NCI-H82 (cell line): Measurements from ENCODE around the gene MOK.

Source experiments
- DNase-seq: peaks from one replicate; lab custom pipeline; 2025; lab: John Stamatoyannopoulos, UW

The MOK gene

GRCh38 chr14:102223682-102224081, 81.3 kb downstream of the MOK start:
- DNase-seq = no peak

DNA sequence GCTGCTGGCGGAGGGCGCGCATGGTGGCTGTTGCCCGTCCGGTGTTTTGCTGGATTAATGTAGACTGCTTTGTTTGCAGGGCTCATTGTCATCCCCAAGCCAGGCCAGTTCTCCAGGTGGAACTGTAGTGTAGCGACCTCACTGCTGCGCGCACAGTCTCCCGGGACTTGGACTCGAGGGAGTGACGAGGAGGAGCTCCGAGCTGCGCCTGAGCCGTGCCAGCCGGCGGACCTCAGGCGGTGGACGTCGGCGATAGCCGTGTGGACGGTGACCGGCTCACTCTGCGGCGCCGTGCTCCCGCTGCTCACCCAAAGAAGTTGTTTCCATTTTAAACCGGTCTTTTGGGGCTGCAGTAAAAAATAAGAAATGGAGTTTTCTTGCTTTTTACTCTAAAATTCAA, 82.2 kb downstream of the MOK start:
- no peak for DNase-seq

DNA sequence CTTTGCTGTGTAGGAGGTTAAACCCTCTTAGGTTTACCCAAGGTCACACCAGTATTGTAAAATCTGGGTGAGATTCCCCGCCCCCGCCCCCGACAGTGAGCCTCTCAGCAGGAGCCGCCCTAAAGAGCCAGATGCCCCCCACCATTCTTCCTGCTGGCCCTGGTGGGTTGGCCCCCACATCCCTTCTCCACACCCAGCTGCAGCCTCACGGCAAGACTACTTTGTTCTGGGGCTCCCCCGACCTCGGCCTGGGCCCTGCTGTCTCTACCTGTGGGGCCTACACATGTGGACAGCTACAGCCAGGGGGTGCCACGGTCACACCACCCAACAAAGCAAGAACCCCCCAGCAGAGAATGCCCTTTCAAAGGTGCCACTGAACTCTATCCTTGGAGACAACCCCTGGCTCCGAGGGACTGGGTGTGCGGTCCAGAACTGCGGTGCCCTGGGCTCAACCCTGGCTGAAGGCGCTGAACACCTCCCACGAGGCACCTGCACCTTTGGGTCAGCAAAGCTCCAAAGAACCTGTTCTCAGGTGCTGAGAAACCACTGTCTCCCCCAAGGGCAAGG, 82.9 kb downstream of the MOK start:
- DNase-seq = no peak

GRCh38 chr14:102221026-102221425, 83.9 kb downstream of the MOK start:
- DNase-seq = no peak

GRCh38 chr14:102220031-102220430, 84.9 kb downstream of the MOK start:
- no peak for DNase-seq

DNA sequence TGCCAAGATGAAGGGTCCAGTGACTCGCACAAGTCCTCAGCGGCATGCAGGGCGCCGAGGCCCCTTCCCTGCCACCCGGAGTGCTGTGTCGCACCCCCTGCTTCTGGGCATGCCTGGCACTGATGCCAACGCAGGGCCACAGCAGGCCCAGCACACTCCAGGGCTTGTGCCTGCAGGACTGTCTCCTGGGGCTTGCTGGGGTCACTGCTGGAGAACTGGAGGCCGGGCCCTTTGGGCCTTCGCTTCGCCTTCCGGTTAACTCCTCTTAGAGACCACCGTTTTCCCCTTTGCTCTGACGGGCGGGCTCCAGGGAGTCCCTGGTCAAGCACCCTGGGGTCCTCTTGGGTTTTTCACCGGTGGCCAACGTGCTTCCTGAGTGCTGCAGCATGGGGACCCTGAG, 85.6 kb downstream of the MOK start:
- no peak for DNase-seq

GRCh38 chr14:102218688-102219087, 86.3 kb downstream of the MOK start:
- no peak for DNase-seq

DNA sequence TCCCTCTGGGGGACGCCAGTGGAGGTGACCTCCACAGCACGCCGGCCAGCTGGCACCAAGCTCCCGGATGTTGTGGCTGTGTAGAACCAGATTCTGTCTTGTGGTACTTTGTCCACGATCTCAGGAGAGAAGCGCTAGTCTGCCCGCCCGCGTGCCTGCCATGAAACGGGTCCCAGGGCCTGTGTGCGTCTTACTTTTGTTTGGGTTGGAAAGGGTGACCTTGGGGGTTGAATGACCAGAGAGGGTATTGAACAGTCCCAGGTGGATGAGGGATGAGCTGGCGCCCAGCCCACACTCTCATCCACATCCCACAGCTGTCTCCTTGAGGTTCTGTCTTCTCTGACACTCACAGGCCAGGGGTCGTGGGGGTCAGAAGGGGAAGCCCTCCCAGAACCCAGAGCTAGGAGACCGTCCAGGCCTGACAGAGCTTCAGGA, 87.0 kb downstream of the MOK start:
- DNase-seq = no peak

DNA sequence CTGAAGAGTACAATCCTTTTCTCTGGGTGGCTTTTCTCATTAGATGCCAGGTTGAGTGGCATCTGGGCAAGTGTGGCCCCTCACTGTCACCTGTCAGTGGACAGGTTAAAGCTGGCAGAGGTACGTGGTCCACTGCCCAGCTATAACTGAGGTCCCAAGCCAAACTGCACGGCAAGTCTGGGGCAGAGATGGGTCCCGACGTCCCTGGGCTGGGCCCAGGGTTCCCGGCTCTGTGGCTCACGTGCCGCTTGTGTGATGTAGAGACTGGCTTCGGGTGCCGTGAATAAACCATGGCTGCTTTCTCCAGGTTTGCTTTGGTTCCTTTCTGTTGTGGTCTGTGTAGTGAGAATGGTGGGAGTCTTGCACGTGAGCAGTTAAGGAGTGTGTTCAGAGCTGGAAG, 87.6 kb downstream of the MOK start:
- no peak for DNase-seq

GRCh38 chr14:102215576-102216250, 89.3 kb downstream of the MOK start:
- no peak for DNase-seq

- DNase-seq = no peak
Observed at GRCh38 chr14:102215071-102215470, 89.9 kb downstream of the MOK start.

- DNase-seq = peak; percentile 27
Observed at GRCh38 chr14:102213984-102214658, 90.8 kb downstream of the MOK start.

DNA sequence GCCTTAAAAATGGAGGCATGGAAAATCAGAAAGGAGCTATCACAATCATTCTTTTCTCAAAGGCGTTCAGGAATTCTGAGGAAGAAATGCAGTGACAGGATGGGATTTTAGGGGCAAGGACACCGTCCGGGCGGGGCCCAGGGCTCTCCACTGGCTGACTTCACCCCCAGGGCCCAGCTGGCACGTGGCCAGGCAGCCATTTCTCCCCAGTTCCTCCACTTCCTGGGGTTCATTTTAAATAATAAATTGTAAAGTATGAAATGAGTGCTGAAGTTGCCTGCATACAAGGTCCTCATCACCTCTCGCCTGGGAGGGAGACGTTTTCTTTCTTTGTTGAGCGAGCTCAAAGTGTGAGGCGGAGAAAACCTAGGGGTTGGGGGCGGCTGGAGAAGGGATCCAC, 91.5 kb downstream of the MOK start:
- DNase-seq = no peak

DNA sequence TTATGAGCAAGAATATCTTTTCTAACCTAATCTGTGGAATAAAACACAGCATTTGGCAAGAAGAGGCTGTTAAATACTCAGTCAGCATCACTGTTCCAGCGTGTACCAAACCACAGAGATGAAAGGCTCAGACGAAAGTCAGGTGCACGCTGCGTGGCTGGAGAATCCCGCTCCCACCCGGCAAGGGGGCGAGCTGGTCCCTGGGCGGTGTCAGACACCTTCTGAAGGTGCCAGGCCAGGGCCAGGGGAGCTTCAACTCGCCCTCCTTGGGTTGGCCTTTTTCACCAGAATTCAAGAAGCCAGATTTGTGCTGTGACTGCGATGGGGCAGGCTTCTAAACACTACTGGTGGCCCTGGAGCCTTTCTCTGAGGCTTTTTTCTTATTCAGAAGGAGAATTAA, 92.1 kb downstream of the MOK start:
- DNase-seq = no peak

DNA sequence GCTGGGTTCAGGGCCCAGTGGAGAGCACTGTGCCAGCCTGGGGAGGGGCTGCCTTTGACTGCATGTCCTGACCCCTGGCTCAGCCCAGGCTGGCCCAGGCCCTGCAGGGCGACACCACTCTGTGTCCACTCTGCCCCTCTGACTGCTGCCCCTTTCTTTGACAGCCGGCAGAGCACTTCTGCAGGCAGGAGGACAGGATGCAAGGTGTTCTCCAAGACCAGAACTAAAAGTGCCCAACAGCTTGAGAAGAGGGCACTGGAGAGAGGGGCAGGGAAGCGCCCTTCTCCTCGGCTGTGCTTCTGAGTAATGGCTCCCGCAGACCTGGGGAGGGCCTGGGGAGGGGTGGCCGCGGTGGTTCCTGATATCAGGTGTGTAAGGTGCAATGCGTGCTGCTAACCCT, 92.6 kb downstream of the MOK start:
- DNase-seq = no peak

- DNase-seq = no peak
Observed at GRCh38 chr14:102211240-102211639, 93.7 kb downstream of the MOK start.

DNA sequence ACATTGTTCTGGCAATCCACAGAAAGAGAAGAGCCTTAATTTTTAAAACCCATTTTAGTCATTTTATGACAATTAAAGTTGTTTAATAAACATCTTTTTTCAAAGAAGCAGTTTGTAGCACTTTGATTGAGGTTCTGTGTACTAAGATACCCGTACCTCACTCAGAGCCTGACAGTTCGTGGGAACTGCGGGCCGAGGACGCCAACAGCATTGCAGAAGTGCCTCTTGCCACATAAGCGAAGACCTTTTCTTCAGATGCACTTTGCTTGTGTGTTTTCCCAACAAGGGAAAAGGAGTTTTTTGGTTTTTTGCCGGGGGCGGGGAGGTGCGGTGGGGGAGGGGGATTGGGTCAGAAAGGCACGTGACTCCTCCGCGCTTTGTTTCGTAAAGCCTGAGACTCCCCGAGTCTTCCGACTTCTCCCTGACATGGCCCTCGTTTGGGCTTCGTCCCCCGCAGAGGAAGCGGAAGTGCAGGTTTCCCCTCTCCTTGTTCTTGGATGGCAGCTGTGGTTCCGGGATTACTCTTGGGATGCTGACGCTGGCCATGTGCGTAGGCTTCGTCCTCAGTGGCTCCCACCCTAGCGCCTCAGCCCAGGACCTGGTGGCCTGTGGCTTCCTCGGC, 94.4 kb downstream of the MOK start:
- DNase-seq = no peak

DNA sequence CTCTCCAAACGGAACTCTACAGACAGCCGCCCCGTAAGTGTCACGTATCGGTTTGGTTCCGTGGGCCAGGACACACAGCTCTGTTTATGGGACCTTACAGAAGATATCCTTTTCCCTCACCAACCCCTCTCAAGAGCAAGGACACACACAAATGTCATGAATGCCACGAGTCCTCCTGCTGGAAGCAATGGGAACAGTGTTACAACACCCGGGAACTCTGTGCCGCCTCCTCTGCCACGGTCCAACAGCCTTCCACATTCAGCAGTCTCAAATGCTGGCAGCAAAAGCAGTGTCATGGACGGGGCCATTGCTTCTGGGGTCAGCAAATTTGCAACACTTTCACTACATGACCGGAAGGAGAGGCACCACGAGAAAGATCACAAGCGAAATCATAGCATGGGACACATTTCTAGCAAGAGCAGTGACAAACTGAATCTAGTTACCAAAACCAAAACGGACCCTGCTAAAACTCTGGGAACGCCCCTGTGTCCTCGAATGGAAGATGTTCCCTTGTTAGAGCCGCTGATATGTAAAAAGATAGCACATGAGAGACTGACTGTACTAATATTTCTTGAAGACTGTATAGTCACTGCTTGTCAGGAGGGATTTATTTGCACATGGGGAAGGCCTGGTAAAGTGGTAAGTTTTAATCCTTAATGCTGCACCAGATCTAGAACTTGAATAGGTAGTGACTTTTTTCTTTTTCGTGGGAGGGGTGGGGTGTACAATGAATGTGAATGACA, 95.6 kb downstream of the MOK start:
- peak; percentile 48 for DNase-seq

DNA sequence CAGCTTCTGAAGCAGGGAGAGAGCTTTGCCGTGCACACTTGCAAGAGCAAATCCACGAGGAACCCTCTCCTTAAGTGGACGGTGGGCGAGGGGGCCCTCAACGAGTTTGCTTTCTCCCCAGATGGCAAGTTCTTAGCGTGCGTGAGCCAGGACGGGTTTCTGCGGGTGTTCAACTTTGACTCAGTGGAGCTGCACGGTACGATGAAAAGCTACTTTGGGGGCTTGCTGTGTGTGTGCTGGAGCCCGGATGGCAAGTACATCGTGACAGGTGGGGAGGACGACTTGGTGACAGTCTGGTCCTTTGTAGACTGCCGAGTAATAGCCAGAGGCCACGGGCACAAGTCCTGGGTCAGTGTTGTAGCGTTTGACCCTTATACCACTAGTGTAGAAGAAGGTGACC, 96.2 kb downstream of the MOK start:
- DNase-seq = no peak

DNA sequence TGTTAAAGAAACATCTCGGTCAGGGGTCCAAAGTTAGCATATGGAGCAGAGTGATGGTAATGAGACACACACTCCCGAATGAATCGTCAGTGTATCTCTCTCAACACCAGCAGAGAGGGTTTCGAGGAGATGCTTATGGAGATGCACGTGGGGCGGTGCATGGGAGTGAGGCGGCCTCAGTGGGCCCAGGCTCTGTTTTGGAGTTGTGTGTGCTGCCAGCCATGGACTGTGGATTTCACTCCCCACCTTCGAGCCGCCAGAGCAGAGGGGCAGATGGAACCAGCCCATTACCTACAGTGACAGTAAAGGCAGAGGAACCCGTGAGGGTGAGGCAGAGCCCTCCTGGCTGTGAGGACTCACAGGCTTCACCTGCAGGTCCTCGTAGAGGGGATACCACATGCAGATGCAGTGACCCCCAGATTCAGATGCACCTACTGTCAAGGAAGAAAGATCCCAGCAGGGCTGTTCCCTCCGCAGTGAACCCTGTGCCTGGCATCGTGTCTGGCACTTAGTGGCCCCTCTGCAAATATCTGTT, 97.1 kb downstream of the MOK start:
- no peak for DNase-seq

- peak; percentile 25 for DNase-seq
Observed at GRCh38 chr14:102206918-102207317, 98.0 kb downstream of the MOK start.

GRCh38 chr14:102205560-102205959, 99.4 kb downstream of the MOK start:
- DNase-seq = no peak
